Measurements from ENCODE around the gene CA5A. TPM values are rescaled to one million over a fixed set of nuclear protein-coding genes. Genes with fewer than 3 reads are reported as not detected.

The CA5A gene
- total RNA-seq, 2 donors from 2014 or later = not detected

GRCh38 chr16:87973717-87974116, 37.4 kb upstream of the CA5A start:
- peaks cover 40% of the 10 kb centered on the region for H3K36me3 Mint-ChIP-seq
- no peak for ATAC-seq
- peaks cover 28 to 33% of the 10 kb centered on the region in 2 donors for H3K4me1 Mint-ChIP-seq (ENCODE audit: low read depth in 2 of 2)
- no peak for DNase-seq (ENCODE audit: low spot score)
- no peaks in the 10 kb centered on the region for H3K27me3 Mint-ChIP-seq
- no peak overlapping the region for H3K4me3 Mint-ChIP-seq
- H3K27ac Mint-ChIP-seq = peak overlapping the region in 1 of 2 donors; percentile 59
- peaks cover 11% of the 10 kb centered on the region for H3K9me3 Mint-ChIP-seq

DNA sequence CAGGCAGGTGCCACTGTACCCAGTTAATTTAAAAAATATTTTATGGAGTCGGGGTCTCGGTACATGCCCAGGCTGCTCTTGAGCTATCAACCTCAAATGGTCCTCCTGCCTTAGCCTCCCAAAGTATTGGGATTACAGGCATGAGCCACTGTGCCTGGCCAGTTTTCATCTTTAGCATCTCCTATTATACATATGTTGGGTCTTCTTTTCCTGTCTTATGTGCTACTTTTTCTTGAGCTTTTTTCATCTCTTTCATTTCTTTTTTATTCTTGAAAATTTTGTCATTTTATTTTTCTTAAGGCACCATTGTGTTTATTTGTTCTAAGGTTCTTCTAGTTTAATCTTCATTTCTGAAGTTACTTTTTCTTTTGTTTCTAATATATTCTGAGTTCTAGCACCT, 35.6 kb upstream of the CA5A start:
- no peak for ATAC-seq

DNA sequence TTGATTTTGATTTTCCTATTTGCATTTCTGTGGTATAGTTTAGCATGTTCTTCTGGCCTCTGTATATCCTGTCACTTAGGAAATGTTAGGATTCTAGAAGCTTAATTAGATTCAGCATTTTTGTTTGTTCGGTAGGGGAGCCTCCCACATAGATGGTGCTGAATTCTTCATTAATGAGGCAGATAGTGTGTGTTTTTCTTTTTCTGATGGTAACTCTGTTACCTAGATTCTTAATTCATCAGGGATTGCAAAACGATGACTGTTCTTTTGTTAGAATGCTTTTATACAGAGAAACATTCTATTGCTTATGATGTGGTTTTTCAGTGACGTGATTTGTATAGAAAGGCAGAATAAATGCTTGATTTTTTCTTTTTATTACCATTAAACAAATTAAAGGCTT, 33.9 kb upstream of the CA5A start:
- Mint-ChIP-seq H3K27me3 (no peaks in the 10 kb centered on the region), H3K9me3 (peaks cover 11% of the 10 kb centered on the region), H3K27ac (peak overlapping the region in 1 of 2 donors; percentile 26), H3K4me1 (ENCODE audit: low read depth in 2 of 2) (peaks cover 28 to 40% of the 10 kb centered on the region in 2 donors), H3K36me3 (peaks cover 30% of the 10 kb centered on the region), H3K4me3 (no peak overlapping the region)
- no peak for DNase-seq (ENCODE audit: low spot score)
- ATAC-seq = no peak

More for the DNA sequence above, 35.6 kb upstream of the CA5A start:
- DNase-seq (ENCODE audit: low spot score) = no peak
- Mint-ChIP-seq H3K27me3 (no peaks in the 10 kb centered on the region), H3K36me3 (peaks cover 36% of the 10 kb centered on the region), H3K9me3 (peaks cover 11% of the 10 kb centered on the region), H3K27ac (no peak overlapping the region), H3K4me1 (ENCODE audit: low read depth in 2 of 2) (peaks cover 21 to 34% of the 10 kb centered on the region in 2 donors), H3K4me3 (no peak overlapping the region)

DNA sequence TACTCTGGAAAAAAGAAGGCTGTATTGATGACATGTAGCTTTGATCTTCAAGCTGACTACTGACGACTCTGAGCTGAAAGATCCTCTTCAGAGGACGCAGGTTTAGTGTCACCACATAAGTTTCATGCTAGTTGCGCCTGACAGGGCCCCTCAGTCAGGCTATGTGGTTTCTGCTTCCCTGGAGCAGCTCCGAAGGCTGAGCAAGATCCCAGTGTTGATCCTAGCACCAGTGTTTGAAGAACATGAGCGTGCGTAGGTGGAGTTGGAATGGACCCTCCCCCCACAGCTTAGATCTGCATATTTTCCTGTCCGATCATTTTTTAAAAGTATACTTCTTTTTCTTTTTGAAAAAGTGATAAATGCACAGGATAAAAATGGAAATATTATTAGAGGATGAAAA, 32.2 kb upstream of the CA5A start:
- H3K9me3 Mint-ChIP-seq = peaks cover 11% of the 10 kb centered on the region
- no peak overlapping the region for H3K4me3 Mint-ChIP-seq
- no peaks in the 10 kb centered on the region for H3K27me3 Mint-ChIP-seq
- H3K27ac Mint-ChIP-seq = no peak overlapping the region
- H3K36me3 Mint-ChIP-seq = peaks cover 26% of the 10 kb centered on the region
- peaks cover 38 to 49% of the 10 kb centered on the region in 2 donors for H3K4me1 Mint-ChIP-seq (ENCODE audit: low read depth in 2 of 2)
- no peak for ATAC-seq
- DNase-seq (ENCODE audit: low spot score) = no peak

DNA sequence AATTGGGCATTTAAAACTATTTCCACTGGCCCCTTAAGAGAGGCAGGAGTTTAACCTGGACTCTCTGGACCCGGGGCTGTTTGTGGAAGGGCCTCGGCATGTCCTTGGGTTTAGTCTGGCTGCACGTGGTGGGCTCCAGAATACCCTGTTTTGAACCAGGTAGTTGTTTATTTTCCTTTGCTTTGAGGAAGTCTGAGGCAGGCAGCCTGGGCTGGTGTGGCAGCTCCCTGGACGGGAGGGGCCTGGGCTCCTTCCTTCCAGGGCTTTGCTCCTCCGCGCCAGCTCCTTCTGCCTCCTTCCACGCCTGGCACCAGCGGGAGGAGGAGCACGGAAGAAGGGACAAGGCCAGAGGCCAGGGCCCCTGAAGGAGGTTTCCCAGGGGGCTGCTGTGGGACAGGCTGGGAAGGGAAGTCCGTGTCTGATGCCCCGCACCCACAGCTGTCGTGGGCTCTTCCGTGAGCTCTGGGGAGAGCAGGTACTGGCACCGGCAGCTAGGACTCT, 30.4 kb upstream of the CA5A start:
- peaks cover 43 to 53% of the 10 kb centered on the region in 2 donors for H3K4me1 Mint-ChIP-seq (ENCODE audit: low read depth in 2 of 2)
- no peak for ATAC-seq
- no peaks in the 10 kb centered on the region for H3K27me3 Mint-ChIP-seq
- H3K27ac Mint-ChIP-seq = peak overlapping the region in 1 of 2 donors; percentile 89
- H3K36me3 Mint-ChIP-seq = peaks cover 11% of the 10 kb centered on the region
- peaks cover 6% of the 10 kb centered on the region for H3K9me3 Mint-ChIP-seq
- DNase-seq (ENCODE audit: low spot score) = no peak
- H3K4me3 Mint-ChIP-seq = no peak overlapping the region

DNA sequence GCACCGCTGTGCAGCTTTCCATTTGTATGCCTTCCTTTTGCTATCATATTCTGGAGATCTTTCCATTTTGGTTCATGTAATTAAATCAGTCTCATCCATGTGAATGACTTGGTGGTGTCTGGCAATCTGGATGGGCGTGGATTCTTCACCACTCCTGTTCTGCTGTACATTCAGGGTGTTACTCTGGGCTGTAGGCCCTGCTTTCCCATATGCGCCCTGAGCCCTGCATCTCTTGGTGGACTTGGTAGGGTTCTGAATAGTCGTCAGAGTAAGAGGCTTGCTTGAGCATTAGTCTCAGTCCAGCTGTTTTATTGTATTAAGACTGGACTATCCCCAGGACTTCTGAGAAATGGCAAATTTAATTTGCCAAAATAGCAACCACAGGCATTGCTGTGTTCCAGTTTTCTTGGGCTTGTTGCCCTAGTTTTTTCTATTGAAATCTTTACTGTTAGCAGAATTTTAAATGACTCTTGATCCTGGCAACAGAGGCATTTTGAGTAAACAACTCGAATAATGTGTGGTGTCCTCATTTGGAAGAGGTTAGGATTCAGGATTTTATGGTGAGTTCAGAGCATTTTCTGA, 29.8 kb upstream of the CA5A start:
- ATAC-seq (no peak), DNase-seq (ENCODE audit: low spot score) (no peak)
- H3K4me3 Mint-ChIP-seq = no peak overlapping the region
- H3K4me1 Mint-ChIP-seq (ENCODE audit: low read depth in 2 of 2) = peaks cover 37 to 51% of the 10 kb centered on the region in 2 donors
- no peaks in the 10 kb centered on the region for H3K27me3 Mint-ChIP-seq
- H3K9me3 Mint-ChIP-seq = peaks cover 1% of the 10 kb centered on the region
- H3K36me3 Mint-ChIP-seq = peaks cover 6% of the 10 kb centered on the region
- peak overlapping the region in 1 of 2 donors; percentile 89 for H3K27ac Mint-ChIP-seq

- no peaks in the 10 kb centered on the region for H3K36me3 Mint-ChIP-seq
- no peaks in the 10 kb centered on the region for H3K9me3 Mint-ChIP-seq
- peak overlapping the region; percentile 75 to 89 for H3K27ac Mint-ChIP-seq
- no peak overlapping the region for H3K4me3 Mint-ChIP-seq
- no peaks in the 10 kb centered on the region for H3K27me3 Mint-ChIP-seq
- ATAC-seq (no peak), DNase-seq (ENCODE audit: low spot score) (no peak)
- peaks cover 32 to 49% of the 10 kb centered on the region in 2 donors for H3K4me1 Mint-ChIP-seq (ENCODE audit: low read depth in 2 of 2)
These were observed 29.1 kb upstream of the CA5A start for GRCh38 chr16:87965417-87965816.

- no peak for DNase-seq (ENCODE audit: low spot score)
- peaks cover 37 to 57% of the 10 kb centered on the region in 2 donors for H3K4me1 Mint-ChIP-seq (ENCODE audit: low read depth in 2 of 2)
- H3K9me3 Mint-ChIP-seq = no peaks in the 10 kb centered on the region
- H3K27me3 Mint-ChIP-seq = no peaks in the 10 kb centered on the region
- peak overlapping the region; percentile 75 to 89 for H3K27ac Mint-ChIP-seq
- H3K4me3 Mint-ChIP-seq = peak overlapping the region; percentile 65
- H3K36me3 Mint-ChIP-seq = no peaks in the 10 kb centered on the region
- no peak for ATAC-seq
These were observed 27.8 kb upstream of the CA5A start for GRCh38 chr16:87964049-87964659.

GRCh38 chr16:87963400-87963799, 27.1 kb upstream of the CA5A start:
- Mint-ChIP-seq H3K4me3 (peak overlapping the region; percentile 65), H3K4me1 (ENCODE audit: low read depth in 2 of 2) (peaks cover 37 to 57% of the 10 kb centered on the region in 2 donors), H3K27ac (peak overlapping the region; percentile 75 to 89), H3K36me3 (no peaks in the 10 kb centered on the region), H3K9me3 (no peaks in the 10 kb centered on the region), H3K27me3 (no peaks in the 10 kb centered on the region)
- peak; percentile 77 for DNase-seq (ENCODE audit: low spot score)
- ATAC-seq = peak; percentile 90 to 96

DNA sequence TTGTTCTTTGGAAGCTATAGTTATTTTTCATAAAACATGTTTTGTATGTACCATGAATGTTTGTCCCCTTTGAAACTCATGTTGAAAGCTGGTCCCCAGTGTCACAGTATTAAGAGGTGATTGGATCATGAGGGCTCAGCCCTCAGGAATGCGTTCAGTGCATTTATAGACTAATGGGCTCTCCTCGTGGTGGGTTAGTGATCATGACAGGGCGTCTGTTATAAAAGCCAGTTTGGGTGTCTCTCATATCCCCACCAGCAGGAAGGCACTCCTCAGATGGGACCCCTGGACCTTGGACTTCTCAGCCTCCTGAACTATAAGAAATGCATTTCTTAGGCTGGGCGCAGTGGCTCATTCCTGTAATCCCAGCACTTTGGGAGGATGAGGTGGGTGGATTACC, 25.3 kb upstream of the CA5A start:
- peak overlapping the region in 1 of 2 donors; percentile 74 for H3K27ac Mint-ChIP-seq
- no peak for ATAC-seq
- no peaks in the 10 kb centered on the region for H3K9me3 Mint-ChIP-seq
- H3K4me3 Mint-ChIP-seq = no peak overlapping the region
- no peak for DNase-seq (ENCODE audit: low spot score)
- no peaks in the 10 kb centered on the region for H3K36me3 Mint-ChIP-seq
- peaks cover 53 to 72% of the 10 kb centered on the region in 2 donors for H3K4me1 Mint-ChIP-seq (ENCODE audit: low read depth in 2 of 2)
- no peaks in the 10 kb centered on the region for H3K27me3 Mint-ChIP-seq

DNA sequence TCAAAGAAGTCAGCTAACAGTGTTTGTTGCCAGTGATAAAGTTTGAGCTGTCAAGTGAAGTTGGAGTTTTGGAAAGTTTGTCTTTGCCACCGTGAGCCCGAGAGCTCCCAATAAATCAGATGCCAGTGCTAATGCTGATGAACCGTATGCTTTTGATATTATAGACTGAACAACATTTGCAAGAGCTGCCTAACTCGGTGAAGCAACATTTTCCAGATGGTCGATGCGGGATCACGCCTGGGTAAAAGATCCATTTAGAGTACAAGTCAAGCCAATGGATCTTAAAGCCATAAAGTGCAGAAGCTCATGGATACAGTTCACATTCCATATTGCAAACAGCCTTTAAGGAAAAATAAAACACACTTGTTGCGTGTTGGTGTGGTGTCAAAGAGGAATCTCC, 24.5 kb upstream of the CA5A start:
- Mint-ChIP-seq H3K27me3 (no peaks in the 10 kb centered on the region), H3K4me3 (no peak overlapping the region), H3K27ac (peak overlapping the region in 1 of 2 donors; percentile 95), H3K9me3 (no peaks in the 10 kb centered on the region), H3K36me3 (no peaks in the 10 kb centered on the region), H3K4me1 (ENCODE audit: low read depth in 2 of 2) (peaks cover 54 to 75% of the 10 kb centered on the region in 2 donors)
- no peak for DNase-seq (ENCODE audit: low spot score)
- ATAC-seq = no peak

- Mint-ChIP-seq H3K36me3 (no peaks in the 10 kb centered on the region), H3K27ac (peak overlapping the region in 1 of 2 donors; percentile 95), H3K4me3 (no peak overlapping the region), H3K4me1 (ENCODE audit: low read depth in 2 of 2) (peaks cover 59 to 78% of the 10 kb centered on the region in 2 donors), H3K9me3 (no peaks in the 10 kb centered on the region), H3K27me3 (no peaks in the 10 kb centered on the region)
- ATAC-seq (no peak), DNase-seq (ENCODE audit: low spot score) (no peak)
These were observed 24.0 kb upstream of the CA5A start for GRCh38 chr16:87960296-87960695.

DNA sequence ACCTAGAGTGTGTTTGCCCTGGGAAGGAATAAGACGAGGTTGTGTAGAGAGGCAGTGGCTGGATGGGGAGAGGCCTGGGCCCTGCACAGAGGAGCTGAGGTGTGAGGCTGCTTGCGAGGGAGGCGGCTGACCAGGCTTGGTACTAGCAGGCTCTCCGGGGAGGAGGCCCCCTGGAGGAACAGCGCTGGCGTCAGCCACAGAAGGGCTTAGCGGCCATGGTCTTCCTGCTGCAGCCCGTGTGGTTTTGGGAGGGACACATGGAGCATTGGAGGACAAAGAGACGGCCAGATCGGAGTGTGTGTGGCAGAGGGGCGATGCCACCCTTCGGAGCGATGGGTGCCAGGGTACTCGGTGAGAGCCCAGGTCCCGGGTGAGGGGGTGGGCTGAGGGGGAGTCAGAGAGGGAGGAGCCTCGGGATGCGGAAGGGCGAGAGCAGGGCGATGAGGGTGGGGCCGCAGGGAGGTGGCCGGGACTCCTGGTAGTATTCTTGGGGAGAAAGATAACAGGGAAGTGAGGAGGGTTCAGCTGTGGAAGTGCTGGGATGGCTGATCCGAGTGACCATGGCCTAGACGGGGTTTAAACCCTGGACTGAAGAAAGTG, 23.2 kb upstream of the CA5A start:
- DNase-seq (ENCODE audit: low spot score) = peak; percentile 68
- Mint-ChIP-seq H3K4me1 (ENCODE audit: low read depth in 2 of 2) (peaks cover 57 to 78% of the 10 kb centered on the region in 2 donors), H3K27me3 (no peaks in the 10 kb centered on the region), H3K36me3 (no peaks in the 10 kb centered on the region), H3K9me3 (no peaks in the 10 kb centered on the region), H3K4me3 (peak overlapping the region; percentile 71), H3K27ac (peak overlapping the region in 1 of 2 donors; percentile 95)
- no peak for ATAC-seq

DNA sequence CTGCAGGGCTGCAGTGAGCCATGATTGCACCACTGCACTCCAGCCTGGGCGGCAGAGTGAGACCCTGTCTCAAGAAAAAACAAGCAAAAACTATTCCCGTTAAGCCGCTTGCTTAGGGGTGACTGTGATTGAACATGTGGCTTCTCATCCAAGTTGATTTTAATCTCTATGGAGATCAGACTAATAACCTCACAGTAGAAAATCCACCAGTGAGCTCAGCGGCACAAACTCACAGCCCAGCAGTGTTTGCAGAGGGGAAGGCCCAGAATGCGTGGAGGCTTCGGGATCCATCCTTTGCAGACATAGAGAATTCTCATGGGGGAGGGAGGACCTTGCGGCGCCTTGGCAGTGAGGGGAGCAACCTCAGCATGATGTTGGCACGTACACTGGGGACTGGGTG, 22.3 kb upstream of the CA5A start:
- DNase-seq (ENCODE audit: low spot score) (no peak), ATAC-seq (no peak)
- Mint-ChIP-seq H3K9me3 (no peaks in the 10 kb centered on the region), H3K27me3 (no peaks in the 10 kb centered on the region), H3K27ac (peak overlapping the region in 1 of 2 donors; percentile 95), H3K4me1 (ENCODE audit: low read depth in 2 of 2) (peaks cover 57 to 78% of the 10 kb centered on the region in 2 donors), H3K36me3 (peaks cover 6% of the 10 kb centered on the region), H3K4me3 (no peak overlapping the region)
